ENCODE data around the gene CHST11.
"Not testable (repeated sequence)": the region's sequence is repeated elsewhere in the genome, so short reads cannot be mapped to it uniquely, and the experiment has no call there.

Gene CHST11

GRCh38 chr12:104604070-104604994 is 147.6 kb downstream of the CHST11 start:
- peak; percentile 91 for DNase-seq (ENCODE audit: low spot score)

DNA sequence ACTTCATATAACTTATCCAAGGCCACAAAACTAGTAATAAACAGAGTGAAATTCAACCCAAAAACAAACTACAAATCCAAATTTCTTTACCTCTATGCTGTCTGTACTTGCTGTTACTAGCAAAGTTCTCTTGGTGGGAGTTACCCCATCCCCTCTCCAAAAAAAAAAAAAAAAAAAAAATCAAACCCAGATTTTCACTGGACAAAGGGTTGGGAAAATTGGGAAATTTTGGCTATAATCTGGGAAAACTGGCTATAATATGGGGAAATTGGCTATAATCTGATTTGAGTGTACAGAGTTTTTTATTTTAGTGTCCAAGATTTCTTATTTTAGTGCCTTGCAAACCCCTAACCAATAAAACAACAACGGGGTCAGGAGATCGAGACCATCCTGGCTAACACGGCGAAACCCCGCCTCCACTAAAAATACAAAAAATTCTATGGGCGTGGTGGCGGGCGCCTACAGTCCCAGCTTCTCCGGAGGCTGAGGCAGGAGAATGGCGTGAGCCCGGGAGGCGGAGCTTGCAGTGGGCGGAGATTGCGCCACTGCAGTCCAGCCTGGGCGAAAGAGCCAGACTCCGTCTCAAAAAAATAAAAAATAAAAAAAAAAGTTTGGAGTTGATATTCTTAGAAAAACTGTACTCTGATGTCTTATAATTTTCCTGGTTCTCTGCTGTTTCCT is 148.4 kb downstream of the CHST11 start:
- DNase-seq (ENCODE audit: low spot score): no peak

DNA sequence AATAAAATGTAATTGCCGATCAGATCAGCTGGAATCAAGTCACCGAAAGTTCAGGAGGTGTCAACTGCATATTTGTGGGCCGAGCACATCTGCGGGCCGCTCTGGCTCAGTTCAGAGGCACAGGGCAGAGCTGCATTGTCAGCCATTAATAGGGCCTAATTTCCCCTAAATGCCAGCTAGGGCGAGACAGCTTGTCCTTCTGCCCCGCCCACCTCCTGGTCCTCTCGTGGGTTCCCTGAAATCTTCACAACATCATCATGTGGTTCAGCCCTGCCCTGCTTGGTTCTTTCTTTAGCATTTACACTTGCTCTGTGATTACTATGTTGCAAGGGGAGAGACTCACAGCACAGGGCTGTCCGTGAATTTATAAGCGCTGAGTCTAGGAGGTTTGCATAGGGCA is 148.9 kb downstream of the CHST11 start:
- no peak for DNase-seq (ENCODE audit: low spot score)

DNA sequence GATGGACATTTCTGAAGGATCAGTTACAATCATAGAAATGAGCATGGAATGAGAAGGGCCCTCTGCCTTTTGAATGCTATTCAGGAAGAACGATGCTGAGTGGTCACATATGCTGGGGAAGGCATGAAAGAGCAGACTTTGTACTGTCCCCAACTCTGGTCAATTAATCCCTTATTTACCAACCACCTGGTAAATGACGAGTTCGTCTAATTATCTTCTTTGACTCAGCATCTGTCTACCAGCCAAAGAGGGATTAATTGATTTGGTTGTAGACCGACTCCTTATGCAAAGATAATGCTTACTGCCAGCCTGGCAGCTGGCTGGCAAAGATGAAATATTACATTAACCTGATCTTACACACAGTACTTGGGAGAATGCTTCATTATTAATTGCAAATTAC is 152.2 kb downstream of the CHST11 start:
- DNase-seq (ENCODE audit: low spot score): no peak

GRCh38 chr12:104609445-104609844 is 152.7 kb downstream of the CHST11 start:
- no peak for DNase-seq (ENCODE audit: low spot score)

DNA sequence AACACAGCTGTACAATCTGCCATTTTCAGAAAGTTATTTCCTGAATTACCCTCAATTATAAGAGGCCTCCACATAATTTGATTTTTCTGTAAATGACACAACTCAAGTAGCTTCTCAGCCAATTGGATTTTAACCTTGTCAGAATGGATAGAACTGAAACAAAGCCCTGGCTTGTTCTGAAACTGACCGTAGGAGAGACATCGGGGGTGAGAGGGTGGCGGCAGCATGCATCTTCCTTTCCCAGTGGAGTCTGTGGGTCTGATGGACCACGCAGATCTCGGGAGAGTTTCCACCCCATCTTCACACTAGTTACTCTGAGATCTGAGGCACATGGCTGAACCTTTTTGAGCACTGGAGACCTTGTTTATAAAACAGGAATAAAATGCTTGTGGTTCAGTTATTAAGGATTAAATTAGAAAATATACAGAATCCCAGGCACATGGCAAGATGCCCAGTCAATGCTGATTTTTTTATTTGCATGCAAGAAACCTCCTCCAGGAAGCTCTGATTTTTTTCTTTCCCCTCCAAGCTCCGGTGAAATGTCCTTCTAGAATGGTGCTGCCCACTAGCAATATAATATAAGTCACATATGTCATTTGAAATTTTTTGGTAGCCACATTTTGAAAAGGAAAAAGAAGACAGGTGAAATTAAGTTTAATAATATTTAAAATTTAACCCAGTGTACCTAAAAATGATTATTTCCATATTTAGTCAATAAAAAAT is 153.9 kb downstream of the CHST11 start:
- no peak for DNase-seq (ENCODE audit: low spot score)

GRCh38 chr12:104611671-104612070 is 154.9 kb downstream of the CHST11 start:
- no peak for DNase-seq (ENCODE audit: low spot score)

- DNase-seq (ENCODE audit: low spot score): not testable (repeated sequence)
Observed at GRCh38 chr12:104613372-104613771, 156.6 kb downstream of the CHST11 start.

GRCh38 chr12:104615048-104615561 is 158.4 kb downstream of the CHST11 start:
- DNase-seq (ENCODE audit: low spot score): peak; percentile 65

DNA sequence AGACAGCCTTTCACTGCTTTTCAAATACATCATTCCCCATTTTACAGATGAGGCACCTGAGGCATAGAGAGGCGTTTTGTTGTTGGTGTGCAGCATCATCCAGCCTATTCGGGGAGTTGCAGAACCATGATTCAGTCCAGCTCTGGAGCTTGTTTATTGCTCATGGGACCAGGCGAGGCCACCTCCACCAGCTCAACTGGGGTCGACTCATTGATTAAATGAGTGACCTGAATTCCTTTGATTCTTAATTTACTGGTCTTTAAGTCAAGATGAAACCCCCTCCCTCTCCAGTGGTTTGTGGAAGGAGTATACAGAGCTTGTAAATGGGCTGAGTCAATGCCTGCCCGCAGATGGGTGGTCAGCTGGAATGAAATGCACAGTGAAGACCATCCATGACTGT is 161.9 kb downstream of the CHST11 start:
- no peak for DNase-seq (ENCODE audit: low spot score)

GRCh38 chr12:104619305-104619704 is 162.6 kb downstream of the CHST11 start:
- no peak for DNase-seq (ENCODE audit: low spot score)

DNA sequence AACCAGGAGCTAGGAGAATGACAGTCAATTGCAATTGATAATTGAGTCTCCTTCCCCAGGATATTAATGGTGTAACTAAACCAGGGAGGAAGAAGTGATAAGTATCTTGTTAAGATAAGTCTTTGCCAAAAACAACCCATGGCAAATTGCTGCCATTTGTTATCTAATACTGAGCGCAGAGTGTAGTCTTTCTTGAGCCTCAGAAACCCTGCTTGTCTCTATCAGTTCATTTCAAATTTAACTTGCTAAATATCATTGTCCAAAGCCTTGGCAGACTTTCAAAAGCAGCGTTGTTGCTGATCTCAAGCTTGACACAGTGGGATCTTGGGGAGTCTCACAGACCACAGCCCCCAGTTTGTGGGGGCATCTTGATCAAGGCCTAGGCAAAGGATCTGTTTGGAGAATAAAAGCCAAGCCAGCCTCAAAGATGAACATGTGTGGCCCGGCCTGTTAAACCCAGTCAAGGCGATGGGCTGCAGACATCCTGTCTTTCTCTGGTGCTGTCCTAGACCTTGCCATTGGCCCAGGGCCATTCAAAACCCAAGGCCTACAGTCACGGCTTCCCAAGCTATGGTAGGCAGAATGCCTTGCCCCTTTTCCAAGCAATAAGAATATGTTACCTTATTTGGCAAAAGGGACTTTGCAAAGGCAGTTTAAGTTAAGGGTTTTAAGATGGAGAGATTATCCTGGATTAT is 164.2 kb downstream of the CHST11 start:
- DNase-seq (ENCODE audit: low spot score): no peak

DNA sequence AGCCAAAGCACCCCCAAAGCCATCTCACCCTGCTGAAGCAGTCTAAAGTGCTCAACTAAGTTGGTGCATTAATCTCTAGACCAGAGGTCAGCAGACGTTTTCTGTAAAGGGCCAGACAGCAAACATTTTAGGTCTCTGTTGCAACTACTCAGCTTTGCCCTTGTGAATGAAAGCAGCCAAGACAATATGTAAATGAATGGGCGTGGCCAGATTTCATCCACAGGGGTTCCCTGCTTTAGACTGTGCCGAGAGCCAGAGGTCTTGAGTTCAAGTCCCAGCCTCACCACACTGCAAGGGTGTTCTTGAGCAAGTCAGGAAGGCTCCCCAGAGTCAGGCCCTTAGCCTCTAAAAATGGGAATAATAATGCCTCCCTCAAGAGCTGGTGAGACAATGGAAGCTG is 166.2 kb downstream of the CHST11 start:
- DNase-seq (ENCODE audit: low spot score): no peak

GRCh38 chr12:104623883-104624282 is 167.1 kb downstream of the CHST11 start:
- no peak for DNase-seq (ENCODE audit: low spot score)

DNA sequence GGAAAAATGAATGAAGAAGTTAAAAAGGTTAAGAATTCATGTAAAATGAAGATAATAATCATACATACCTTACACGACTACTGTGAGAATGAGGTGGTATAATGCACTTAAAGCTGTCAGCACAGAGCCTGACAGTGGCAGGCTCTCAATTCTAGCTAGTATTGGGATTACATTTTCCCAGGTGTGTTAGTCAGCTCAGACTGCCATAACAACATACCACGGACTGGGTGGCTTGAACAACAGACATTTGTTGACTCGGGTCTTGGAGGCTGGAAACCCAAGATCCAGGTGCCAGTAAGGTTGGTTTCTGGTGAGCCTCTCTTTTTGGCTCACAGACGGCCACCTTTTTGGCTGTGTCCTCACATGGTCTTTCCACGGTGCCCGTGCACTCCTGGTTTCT is 167.8 kb downstream of the CHST11 start:
- DNase-seq (ENCODE audit: low spot score): no peak

DNA sequence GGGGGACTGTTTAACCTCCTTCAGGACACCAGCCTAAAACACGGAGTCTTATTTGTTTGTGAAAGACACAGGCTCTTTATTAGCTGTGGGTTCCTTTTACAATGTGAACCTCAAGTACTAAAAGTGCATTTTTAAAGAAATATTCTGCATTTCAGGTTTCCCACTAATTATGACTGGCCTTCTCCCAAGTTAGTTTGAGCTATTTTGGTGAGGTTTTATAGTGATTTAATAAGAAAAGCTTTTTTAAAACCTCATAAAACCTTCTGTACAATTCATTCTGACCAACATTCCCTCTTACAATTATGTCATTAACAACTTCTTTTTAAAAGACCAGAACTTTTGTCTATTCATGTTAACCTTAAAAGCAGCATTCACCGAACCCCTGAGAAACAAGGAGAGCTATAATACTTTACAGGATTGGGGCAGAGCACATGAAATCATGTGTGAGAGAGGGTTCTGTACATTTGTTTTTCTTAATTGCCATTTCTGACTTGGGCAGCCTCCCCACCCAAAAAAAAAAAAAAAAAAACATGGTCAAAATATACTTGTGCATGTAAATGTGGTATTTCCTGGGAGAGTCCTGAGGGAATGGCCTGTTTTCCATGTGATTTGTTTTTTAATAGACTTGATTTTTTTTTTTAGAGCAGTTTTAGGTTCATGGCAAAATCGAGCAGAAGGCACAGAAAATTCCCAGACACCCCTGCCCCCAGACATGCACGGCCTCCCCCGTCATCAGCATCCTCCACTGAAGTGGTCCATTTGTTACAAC is 169.5 kb downstream of the CHST11 start:
- DNase-seq (ENCODE audit: low spot score): no peak

- no peak for DNase-seq (ENCODE audit: low spot score)
Observed at GRCh38 chr12:104627231-104627989, 170.7 kb downstream of the CHST11 start.

DNA sequence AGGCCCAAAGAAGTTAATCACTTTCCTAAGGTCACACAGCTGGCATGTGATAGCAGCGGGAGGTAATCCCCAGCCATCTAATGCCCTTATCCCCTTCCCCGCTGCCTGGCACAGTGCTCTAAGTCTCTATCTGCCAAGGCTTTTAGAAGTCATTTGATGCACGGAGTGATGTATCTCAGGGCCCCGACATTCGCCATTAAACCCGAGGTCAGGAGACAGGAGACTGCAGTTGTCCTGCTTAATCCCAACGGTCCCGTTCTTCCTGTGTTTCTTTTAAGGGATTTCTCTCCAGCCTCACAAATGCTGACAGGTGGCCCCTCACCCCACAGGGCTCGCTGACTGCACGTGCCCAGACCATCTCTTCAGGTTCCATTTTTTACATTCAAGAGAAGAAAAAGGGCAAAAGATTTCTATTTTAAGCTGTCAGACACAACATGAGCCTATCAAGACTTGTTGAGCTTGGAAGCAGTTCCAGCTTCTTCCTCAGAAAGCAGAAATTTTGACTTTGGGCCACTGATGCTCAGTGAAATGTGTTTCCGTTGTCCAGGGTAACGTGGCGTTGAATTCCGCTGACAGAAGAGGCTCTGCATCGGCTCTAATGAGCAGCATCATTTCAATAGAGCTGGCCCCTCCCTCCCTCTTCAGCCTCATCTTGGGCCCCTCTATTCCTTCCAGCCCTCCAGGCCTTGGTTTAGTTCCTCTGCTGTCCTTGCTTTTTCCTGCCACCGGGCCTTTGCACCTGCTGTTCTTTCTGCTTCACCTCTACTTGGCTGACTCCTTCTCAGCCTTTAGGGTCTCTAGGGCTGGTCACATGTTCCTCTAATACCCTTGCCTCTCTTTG is 171.5 kb downstream of the CHST11 start:
- no peak for DNase-seq (ENCODE audit: low spot score)

DNA sequence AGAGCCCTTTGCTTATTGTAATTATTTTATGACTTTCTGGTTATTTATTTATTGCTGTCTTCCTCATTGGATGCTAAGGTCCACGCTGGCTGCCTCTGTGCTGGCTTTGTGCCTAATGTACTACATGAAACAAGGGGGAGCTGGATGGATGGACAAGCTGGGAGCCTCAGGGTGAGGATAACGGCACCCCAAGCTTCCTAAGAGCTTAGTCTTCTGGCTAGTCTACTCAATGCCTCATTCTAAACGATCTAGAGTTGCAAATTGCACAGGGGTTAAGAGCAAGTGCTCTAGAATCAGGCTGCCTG is 172.0 kb downstream of the CHST11 start:
- DNase-seq (ENCODE audit: low spot score): no peak

DNA sequence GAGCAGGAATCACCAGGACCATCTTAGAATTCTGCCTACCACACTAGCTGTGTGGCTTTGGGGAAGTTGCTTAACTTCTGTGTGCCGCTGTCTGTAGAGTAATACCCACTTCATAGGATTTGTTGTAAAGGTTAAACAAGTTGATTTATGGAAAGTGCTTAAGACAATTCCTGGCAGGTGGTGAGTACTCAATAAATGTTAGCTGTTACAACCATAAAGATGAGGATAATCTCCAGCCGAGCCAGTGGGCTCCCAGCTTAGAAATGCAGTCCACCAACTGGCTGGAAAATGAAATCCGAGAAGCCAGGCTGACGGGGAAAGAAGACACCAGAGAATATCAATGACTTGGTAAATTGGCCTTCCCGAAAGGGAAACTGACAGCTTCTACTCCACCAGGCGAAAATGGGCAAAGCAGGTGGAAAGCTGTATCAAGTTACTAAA is 173.5 kb downstream of the CHST11 start:
- no peak for DNase-seq (ENCODE audit: low spot score)

Data from hepatic stellate cell (primary cell).